Kidney epithelial cell (primary cell): ENCODE results near the gene VAV2. TPM values are rescaled to one million over a fixed set of nuclear protein-coding genes. Genes with fewer than 3 reads are reported as not detected.

Experiments used
- DNase-seq: peaks from one replicate; pipeline ENCODE4 v3.0.0-alpha.2; 2010; ENCODE audit warnings: low read depth
- H3K27me3 ChIP-seq: 2 replicates; pipeline ENCODE4 v1.6.0; 2011; ENCODE audit warnings: low read length; ENCODE audit not compliant: control insufficient read depth, insufficient read depth
- H3K36me3 ChIP-seq: 2 replicates; pipeline ENCODE4 v1.5.1; 2011; ENCODE audit warnings: low read length; ENCODE audit not compliant: control insufficient read depth, insufficient read depth
- H3K4me3 ChIP-seq: 2 replicates; pipeline ENCODE4 v1.5.1; 2011; ENCODE audit warnings: low read depth, mild to moderate bottlenecking, control low read depth, low read length
- total RNA-seq: library from RNA; depleted of rRNA; stranded (reverse); fragments of >200 nt; gene quantifications from 2 replicates; pipeline ENCODE4 v1.2.3, GENCODE V29; 2015
- TF ChIP-seq, protein P1 (sequence below): IDR thresholded peaks from 2 replicates; pipeline ENCODE4 v1.5.1; 2011; ENCODE audit warnings: mild to moderate bottlenecking, moderate library complexity, low read length, control low read depth, inconsistent platforms; ENCODE audit not compliant: insufficient read depth, poor library complexity, severe bottlenecking

The VAV2 gene
- total RNA-seq, 1 donor from 2014 or later = 37.8 TPM

DNA sequence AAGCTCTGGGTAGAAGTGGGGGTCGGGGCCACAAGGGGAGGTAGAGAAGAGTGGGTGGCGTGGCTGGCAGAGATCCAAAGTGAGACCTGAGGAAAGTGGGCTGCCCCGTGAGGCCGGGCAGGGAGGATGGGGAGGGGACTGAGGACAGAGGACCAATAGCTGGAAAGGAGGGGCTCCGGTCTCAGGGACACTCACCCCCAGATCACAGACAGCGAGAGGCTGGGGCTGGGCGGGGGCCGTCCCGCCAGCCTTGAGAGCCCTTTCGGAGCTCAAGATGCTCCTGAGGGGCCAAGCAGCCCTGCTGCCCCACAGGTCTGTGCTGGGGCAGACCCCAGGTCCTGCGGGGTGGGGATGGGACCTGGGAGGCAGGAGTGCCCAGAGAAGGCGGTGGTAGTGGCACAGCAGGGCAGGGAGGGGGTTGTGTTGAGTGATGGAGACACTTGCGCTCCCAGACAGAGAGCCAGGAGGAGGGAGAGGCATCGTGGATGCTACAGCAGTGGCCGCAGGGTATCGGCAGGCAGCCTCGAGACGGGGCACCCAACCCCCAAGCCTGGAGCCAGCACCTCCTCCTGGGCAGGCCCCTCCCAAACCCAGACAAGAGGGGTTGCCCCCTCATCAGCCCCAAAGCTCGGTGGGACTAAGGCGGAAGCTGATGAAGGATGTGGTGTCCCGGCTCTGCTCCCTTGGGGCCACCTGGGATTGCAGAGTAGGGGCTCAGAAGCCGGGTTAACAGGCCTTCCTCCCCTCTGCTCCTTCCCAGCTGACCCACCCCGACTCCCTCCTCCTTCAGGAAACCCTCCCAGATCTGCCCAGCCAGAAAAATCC lies 257.3 kb downstream of the VAV2 start:
- Histone ChIP-seq H3K27me3 (peaks cover 41% of the 10 kb centered on the region), H3K36me3 (no peaks in the 10 kb centered on the region), H3K4me3 (no peak overlapping the region)
- TF ChIP-seq, protein P1, sequence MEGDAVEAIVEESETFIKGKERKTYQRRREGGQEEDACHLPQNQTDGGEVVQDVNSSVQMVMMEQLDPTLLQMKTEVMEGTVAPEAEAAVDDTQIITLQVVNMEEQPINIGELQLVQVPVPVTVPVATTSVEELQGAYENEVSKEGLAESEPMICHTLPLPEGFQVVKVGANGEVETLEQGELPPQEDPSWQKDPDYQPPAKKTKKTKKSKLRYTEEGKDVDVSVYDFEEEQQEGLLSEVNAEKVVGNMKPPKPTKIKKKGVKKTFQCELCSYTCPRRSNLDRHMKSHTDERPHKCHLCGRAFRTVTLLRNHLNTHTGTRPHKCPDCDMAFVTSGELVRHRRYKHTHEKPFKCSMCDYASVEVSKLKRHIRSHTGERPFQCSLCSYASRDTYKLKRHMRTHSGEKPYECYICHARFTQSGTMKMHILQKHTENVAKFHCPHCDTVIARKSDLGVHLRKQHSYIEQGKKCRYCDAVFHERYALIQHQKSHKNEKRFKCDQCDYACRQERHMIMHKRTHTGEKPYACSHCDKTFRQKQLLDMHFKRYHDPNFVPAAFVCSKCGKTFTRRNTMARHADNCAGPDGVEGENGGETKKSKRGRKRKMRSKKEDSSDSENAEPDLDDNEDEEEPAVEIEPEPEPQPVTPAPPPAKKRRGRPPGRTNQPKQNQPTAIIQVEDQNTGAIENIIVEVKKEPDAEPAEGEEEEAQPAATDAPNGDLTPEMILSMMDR = no peak
- no peak for DNase-seq

DNA sequence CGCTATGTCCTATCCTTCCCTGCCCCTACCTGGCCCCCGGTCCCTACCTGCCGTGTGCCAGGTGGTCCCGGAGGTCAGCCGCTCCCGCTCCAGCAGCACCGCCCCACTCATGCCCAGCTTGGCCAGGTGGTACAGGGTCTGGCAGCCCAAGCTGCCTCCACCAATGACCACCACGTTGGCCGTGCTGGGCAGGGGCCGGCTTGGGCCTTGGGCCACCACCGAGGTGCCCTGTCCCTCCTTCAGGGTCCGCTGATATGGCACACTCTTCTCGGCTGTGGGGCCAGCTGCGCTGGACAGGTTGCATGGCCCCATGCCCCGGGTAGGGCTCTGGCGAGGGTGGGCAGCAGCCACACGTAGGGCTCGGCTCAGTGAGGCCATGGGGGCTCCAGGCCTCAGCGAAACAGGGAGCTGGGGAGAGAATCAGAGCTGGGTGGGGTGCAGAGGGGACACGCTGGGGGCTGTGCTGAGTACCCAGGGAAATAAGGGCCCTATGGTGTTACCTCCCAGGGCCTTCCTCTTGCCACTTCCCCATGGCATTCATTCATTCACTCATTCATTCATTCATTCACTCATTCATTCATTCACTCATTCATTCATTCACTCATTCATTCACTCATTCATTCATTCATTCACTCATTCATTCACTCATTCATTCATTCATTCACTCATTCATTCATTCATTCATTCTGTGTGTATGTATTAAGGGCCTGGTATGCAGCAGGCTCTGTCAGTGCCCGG lies 258.2 kb downstream of the VAV2 start:
- Histone ChIP-seq H3K4me3 (no peak overlapping the region), H3K27me3 (peaks cover 42% of the 10 kb centered on the region), H3K36me3 (no peaks in the 10 kb centered on the region)
- no peak for DNase-seq
- TF ChIP-seq, protein P1 = no peak

DNA sequence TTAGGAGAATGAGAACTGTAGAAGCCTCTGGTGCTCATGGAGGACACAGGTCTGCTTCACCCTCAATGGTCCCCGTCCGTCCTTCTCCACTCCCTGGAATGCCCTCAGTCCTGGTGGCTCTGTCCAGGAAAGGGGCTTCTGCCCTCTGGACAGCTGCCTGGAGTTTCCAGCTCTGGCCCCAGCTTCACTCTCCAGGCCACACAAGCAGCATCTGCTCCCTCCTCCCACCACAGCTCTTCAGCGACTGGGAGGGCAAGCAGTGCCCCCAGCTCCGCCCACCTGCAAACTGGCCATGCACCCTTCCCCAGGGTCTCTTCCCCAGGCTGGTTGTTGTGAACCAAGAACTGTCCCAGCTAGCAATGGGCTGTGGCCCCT lies 258.7 kb downstream of the VAV2 start:
- DNase-seq = no peak
- Histone ChIP-seq H3K27me3 (peaks cover 37% of the 10 kb centered on the region), H3K36me3 (no peaks in the 10 kb centered on the region), H3K4me3 (no peak overlapping the region)
- TF ChIP-seq, protein P1 = no peak

DNA sequence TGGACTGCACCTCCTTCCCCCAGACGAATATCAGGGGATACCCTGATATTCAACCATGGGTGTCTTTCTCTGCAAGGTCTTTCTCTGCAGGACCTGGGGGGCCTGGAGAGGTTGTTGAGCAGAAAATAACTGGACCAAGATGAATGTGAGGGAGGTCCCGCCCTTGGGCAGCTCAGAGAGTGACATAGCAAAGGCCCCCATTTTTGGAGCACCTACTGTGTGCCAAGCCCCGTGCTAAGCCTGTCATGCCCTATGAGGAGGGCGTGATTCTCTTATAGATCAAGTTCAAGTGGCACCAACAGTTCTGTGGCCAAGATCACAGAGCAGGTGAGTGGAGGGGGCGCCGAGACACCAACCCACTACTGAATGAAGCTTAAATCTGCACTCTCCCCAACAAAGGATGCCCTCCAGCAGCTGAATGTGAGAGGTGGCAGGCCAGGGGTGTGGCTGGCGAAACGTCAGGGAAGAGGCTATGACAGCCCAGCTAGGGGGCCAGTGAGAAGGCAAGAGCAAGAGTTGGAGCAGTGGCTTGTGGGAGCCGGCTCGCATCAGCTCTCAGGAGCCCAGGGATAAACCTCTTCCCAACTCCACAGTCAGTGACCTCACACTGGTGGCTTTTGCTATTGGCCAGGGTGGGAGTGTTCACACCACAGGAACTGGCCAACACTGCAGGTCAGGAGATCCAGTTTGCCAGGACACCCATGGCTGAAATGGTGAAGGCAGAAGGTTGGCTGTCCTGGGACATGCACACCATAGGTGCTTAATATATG lies 259.3 kb downstream of the VAV2 start:
- no peak for DNase-seq
- H3K4me3 ChIP-seq = no peak overlapping the region
- H3K36me3 ChIP-seq = no peaks in the 10 kb centered on the region
- TF ChIP-seq, protein P1 = no peak
- peaks cover 31% of the 10 kb centered on the region for H3K27me3 ChIP-seq

DNA sequence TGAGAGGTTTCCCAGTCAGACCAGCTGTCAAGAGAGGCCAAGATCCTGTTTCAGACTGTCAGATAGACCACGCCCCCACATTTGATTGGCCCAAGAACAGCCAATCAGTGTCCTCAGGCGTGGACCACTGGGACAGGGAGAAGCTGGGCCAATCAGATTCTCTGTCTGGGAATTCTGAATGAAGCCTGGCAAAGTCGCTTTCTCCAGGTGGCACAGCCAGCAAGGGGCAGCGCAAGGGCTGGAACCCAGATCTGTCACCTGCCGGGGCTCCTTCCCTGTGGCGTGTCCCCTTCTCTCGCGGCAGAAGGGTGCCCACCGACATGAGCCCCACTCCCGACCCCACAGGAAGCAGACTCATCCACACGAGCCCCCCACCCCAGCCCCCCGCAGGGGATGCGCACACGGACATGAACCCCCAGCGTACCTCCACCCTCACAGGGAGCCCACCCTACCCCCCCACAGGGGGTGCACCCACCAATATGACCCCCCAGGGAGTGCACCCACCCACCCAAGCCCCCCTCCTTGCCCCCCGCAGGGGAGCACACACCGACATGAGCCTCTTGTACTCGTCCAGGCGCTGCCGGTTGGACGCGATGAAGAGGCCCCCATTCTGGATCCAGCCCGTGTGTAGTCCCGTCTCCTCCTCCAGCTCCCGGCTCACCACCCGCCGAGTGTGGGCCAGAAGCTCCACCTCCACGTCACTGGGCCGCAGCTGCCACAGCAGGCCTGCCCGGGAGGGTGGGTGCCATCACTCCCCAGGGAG lies 260.1 kb downstream of the VAV2 start:
- DNase-seq = no peak
- H3K36me3 ChIP-seq = no peaks in the 10 kb centered on the region
- TF ChIP-seq, protein P1 = no peak
- H3K4me3 ChIP-seq = no peak overlapping the region
- H3K27me3 ChIP-seq = peaks cover 28% of the 10 kb centered on the region
